Gastroesophageal sphincter (tissue), 4 donors: ENCODE results near the gene TGFBR3. TPM values are rescaled to one million over a fixed set of nuclear protein-coding genes. Genes with fewer than 3 reads are reported as not detected.

Source experiments
- ATAC-seq: fragments of 150-250 bp; one replicate; pipeline ENCODE4 v1.9.1; 2016; ENCODE audit warnings: mild to moderate bottlenecking, moderate library complexity
- H3K27ac ChIP-seq, 4 donors: fragments of 200-600 bp; sonication (generic) in 3 of 4; 1 replicate in 3 of 4; 2 replicates in 1 of 4; pipeline ENCODE4 v1.5.1; 2016 to 2019
- H3K27me3 ChIP-seq: fragments of 200-600 bp; sonication (generic); one replicate; pipeline ENCODE4 v1.5.1; 2019
- H3K36me3 ChIP-seq, 2 donors: fragments of 200-600 bp; sonication (generic); one replicate each; pipeline ENCODE4 v1.5.1; 2019; ENCODE audit warnings: control low read depth in 1 of 2
- H3K4me1 ChIP-seq, 3 donors: fragments of 200-600 bp; sonication (generic); 1 replicate in 2 of 3; 2 replicates in 1 of 3; pipeline ENCODE4 v1.5.1; 2016 to 2019; ENCODE audit warnings: control low read depth in 2 of 3
- H3K4me3 ChIP-seq, 2 donors: fragments of 200-600 bp; sonication (generic); one replicate each; pipeline ENCODE4 v1.5.1; 2019; ENCODE audit warnings: mild to moderate bottlenecking in 1 of 2, moderate library complexity in 1 of 2
- H3K9me3 ChIP-seq, 3 donors: fragments of 200-600 bp; sonication (generic); one replicate each; pipeline ENCODE4 v1.5.1; 2017 to 2019; ENCODE audit warnings: control low read depth in 2 of 3
- EP300 ChIP-seq: sonication (generic); formaldehyde crosslinking; IDR thresholded peaks from one replicate; pipeline ENCODE4 v1.6.1; 2017; ENCODE audit warnings: antibody characterized with exemption, mild to moderate bottlenecking
- POLR2A ChIP-seq, 2 donors: fragments of 450-650 bp; IDR thresholded peaks; one replicate each; pipeline ENCODE4 v1.6.1; 2017; ENCODE audit warnings: antibody characterized with exemption in 2 of 2, mild to moderate bottlenecking in 2 of 2, moderate library complexity in 1 of 2
- POLR2AphosphoS5 ChIP-seq: sonication (generic); formaldehyde crosslinking; IDR thresholded peaks from one replicate; pipeline ENCODE4 v1.6.1; 2017; ENCODE audit warnings: antibody characterized with exemption
- WGBS, 2 donors: methylation state at CpG; one replicate each; pipeline ENCODE4 v1.1.5; 2018; ENCODE audit warnings: low coverage in 1 of 2; 5-methylcytosine and 5-hydroxymethylcytosine counted together
- total RNA-seq, 4 donors: library from RNA; depleted of rRNA; stranded (reverse); fragments of >200 nt; gene quantifications; one replicate each; pipeline ENCODE4 v1.1.0, GENCODE V29; 2016
- TF ChIP-seq, protein P1 (sequence below), 4 experiments: fragments of 200-600 bp in 2 of 4; fragments of 450-650 bp in 2 of 4; sonication (generic) in 1 of 4; IDR thresholded peaks; one replicate each; pipeline ENCODE4 v1.5.1; 2017 to 2019; ENCODE audit warnings: antibody characterized with exemption in 4 of 4, mild to moderate bottlenecking in 2 of 4, moderate library complexity in 2 of 4

Gene TGFBR3
- total RNA-seq, 4 donors from 2014 or later, result 176 to 315 (median 248) TPM

DNA sequence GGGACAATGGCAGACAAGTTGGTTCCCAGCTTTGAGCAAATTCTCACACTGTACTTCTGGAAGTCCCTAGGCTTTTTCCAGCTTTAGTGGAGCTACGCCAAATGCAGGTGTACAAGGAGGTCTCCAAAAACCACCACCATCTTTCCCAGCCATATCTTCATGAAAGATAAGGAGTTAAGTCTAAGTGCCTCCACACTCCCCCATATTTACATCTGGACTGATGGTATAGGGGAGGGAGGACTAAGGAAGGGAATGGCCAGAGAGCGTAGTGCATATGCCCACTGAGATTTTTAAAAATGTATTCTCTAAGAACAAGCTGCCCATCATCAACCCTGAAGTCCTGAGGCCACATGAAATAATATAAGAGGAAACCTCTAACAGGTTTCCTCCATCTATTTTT is 161.3 kb downstream of the TGFBR3 start:
- TF ChIP-seq POLR2A (IDR thresholded peaks at IDR 0.05) (no peak), EP300 (no peak), POLR2AphosphoS5 (no peak)
- ATAC-seq, result no peak
- Histone ChIP-seq H3K27ac (peak overlapping the region; percentile 88 to 100 (median 90)), H3K4me3 (no peak overlapping the region), H3K27me3 (no peaks in the 10 kb centered on the region), H3K9me3 (no peaks in the 10 kb centered on the region), H3K4me1 (peaks cover 18 to 55% (median 33%) of the 10 kb centered on the region in 3 donors), H3K36me3 (peaks cover 3 to 46% of the 10 kb centered on the region in 2 donors)
- WGBS, 2 donors, result 51 to 94% methylated on average over 2 of the region's 2 CpGs

DNA sequence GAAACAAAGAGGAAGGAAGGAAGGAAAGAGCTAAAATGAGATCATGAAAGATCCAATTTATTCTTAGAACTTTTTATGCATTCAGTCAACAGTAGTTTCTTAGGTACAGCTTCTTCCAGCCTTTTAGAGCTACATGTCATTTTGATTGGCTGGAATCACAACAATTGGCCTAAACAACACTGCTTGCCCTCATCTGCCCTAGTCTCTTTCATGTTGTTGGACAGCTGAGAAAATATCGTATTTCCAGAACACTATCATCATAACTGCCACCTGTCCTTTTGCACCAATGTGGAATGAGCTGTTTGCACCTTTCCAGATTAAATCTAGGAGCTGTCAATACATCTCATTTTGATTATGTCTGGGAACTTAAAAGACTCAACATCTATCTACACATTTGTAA is 161.7 kb downstream of the TGFBR3 start:
- WGBS, 2 donors, result 67 to 83% methylated on average over 1 of the region's 1 CpG
- Histone ChIP-seq H3K27me3 (no peaks in the 10 kb centered on the region), H3K4me1 (peaks cover 18 to 54% (median 33%) of the 10 kb centered on the region in 3 donors), H3K36me3 (peaks cover 3 to 46% of the 10 kb centered on the region in 2 donors), H3K4me3 (no peak overlapping the region), H3K9me3 (no peaks in the 10 kb centered on the region), H3K27ac (peak overlapping the region; percentile 88 to 100 (median 90))
- no peak for ATAC-seq
- no peak for TF ChIP-seq POLR2AphosphoS5
- no peak for TF ChIP-seq POLR2A (IDR thresholded peaks at IDR 0.05)
- TF ChIP-seq, protein P1, sequence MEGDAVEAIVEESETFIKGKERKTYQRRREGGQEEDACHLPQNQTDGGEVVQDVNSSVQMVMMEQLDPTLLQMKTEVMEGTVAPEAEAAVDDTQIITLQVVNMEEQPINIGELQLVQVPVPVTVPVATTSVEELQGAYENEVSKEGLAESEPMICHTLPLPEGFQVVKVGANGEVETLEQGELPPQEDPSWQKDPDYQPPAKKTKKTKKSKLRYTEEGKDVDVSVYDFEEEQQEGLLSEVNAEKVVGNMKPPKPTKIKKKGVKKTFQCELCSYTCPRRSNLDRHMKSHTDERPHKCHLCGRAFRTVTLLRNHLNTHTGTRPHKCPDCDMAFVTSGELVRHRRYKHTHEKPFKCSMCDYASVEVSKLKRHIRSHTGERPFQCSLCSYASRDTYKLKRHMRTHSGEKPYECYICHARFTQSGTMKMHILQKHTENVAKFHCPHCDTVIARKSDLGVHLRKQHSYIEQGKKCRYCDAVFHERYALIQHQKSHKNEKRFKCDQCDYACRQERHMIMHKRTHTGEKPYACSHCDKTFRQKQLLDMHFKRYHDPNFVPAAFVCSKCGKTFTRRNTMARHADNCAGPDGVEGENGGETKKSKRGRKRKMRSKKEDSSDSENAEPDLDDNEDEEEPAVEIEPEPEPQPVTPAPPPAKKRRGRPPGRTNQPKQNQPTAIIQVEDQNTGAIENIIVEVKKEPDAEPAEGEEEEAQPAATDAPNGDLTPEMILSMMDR (IDR thresholded peaks at IDR 0.05), result no peak
- TF ChIP-seq EP300, result no peak

DNA sequence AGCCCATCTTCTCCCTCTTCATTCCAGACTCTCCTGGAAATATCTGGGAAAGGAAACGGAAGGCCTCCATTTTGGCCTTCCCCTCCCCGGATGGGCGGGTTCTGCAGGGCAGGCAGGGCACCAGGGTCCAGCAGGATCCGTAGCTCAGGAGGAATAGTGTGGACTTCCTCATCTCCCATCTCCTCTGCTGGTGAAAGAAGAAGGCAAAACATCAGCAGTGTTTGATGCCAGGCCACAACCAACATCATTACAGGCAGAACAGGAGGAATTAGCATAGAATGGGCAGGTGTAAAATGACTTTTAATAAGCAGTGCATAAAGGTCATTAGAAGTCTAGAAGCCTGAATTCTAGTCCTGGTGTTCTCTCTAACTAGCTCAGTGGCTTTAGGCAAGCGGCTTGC is 165.9 kb downstream of the TGFBR3 start:
- no peaks in the 10 kb centered on the region for H3K27me3 ChIP-seq
- 80 to 83% methylated on average over 1 to 3 of the region's 5 CpGs for WGBS, 2 donors
- no peaks in the 10 kb centered on the region for H3K9me3 ChIP-seq
- no peak for ATAC-seq
- TF ChIP-seq EP300, result no peak
- TF ChIP-seq POLR2A (IDR thresholded peaks at IDR 0.05), result no peak
- no peak for TF ChIP-seq POLR2AphosphoS5
- TF ChIP-seq, protein P1 (IDR thresholded peaks at IDR 0.05), result no peak
- H3K4me1 ChIP-seq, result peaks cover 6 to 17% (median 7%) of the 10 kb centered on the region in 3 donors
- H3K27ac ChIP-seq, result peak overlapping the region in 3 of 4 donors; percentile 19 to 67 (median 37)
- H3K4me3 ChIP-seq, result no peak overlapping the region
- peaks cover 7 to 73% of the 10 kb centered on the region in 2 donors for H3K36me3 ChIP-seq

DNA sequence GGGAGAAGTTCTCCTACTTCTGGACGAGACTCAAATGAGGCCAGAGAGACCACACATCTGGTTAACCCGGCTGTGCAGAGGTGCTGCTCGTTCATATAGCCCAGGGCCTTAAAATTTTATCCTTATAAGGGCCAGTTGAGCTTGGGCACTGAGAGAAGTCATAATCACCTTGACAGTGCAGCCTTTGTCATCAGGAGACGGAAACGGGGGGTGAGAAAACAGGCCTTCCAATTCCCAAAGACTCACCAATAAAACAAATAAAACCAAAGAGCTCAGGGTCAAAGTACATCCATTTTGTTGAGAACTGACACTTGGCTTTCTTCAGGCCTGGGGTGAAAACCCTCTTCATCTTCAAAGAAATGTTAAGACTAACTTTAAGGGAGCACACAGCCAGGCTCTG is 167.1 kb downstream of the TGFBR3 start:
- H3K36me3 ChIP-seq, result peaks cover 7 to 84% of the 10 kb centered on the region in 2 donors
- no peaks in the 10 kb centered on the region for H3K9me3 ChIP-seq
- peaks cover 0 to 15% (median under 1%) of the 10 kb centered on the region in 3 donors for H3K4me1 ChIP-seq
- TF ChIP-seq POLR2AphosphoS5 (no peak), POLR2A (IDR thresholded peaks at IDR 0.05) (no peak), EP300 (no peak)
- TF ChIP-seq, protein P1 (IDR thresholded peaks at IDR 0.05), result no peak
- no peak overlapping the region for H3K4me3 ChIP-seq
- no peak for ATAC-seq
- H3K27ac ChIP-seq, result peak overlapping the region in 3 of 4 donors; percentile 25 to 67 (median 37)
- no peaks in the 10 kb centered on the region for H3K27me3 ChIP-seq
- WGBS, 2 donors, result 90% methylated on average over 2 of the region's 5 CpGs; no CpG with 5 or more reads in 1 of the 2 donors

DNA sequence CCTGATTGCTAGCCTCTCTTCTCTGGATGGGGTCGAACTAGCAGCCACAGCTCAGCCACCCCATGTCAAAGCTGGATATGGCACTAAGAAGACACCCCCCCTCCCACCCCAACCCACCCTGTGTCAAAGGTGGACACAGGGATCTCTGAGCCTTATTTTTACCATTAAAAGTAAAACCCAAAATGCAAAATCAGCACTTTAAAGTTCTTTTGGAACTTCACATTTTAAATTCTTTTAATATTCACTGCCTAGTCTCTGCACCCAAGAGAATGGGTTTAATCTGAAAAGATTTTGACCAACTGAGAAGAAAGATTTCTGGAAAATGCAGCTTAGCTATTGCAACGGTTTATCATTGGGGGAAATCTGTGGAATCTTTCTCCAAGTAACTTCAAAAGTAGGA is 167.6 kb downstream of the TGFBR3 start:
- Histone ChIP-seq H3K9me3 (no peaks in the 10 kb centered on the region), H3K27me3 (no peaks in the 10 kb centered on the region), H3K4me1 (peaks cover 0 to 15% (median 4%) of the 10 kb centered on the region in 3 donors), H3K27ac (peak overlapping the region in 3 of 4 donors; percentile 25 to 67 (median 25)), H3K36me3 (peaks cover 7 to 84% of the 10 kb centered on the region in 2 donors), H3K4me3 (no peak overlapping the region)
- WGBS, 2 donors, result 75 to 82% methylated on average over 1 to 2 of the region's 2 CpGs
- no peak for ATAC-seq
- TF ChIP-seq EP300, result no peak
- no peak for TF ChIP-seq POLR2A (IDR thresholded peaks at IDR 0.05)
- TF ChIP-seq, protein P1 (IDR thresholded peaks at IDR 0.05), result no peak
- TF ChIP-seq POLR2AphosphoS5, result no peak
